ENCODE measurements around the gene GDPD5. TPM values are rescaled to one million over a fixed set of nuclear protein-coding genes. Genes with fewer than 3 reads are reported as not detected.

GDPD5 gene
- total and polyA plus RNA-seq, 9 of the 15 experiments (the other 6 are each of a cell fraction or from before 2014, with no cell fraction given) = 0.32 to 27.3 (median 8.0) TPM

- TF ChIP-seq RERE (CRISPR knock-in tag; IDR thresholded peaks at IDR 0.05; ENCODE audit: borderline replicate concordance) (no peak), YY1 (IDR thresholded peaks at IDR 0.05; ENCODE audit: borderline replicate concordance in 1 of 3, control insufficient read depth in 1 of 3, extremely low read depth in 1 of 3, insufficient read depth in 3 of 3, insufficient read length in 1 of 3, insufficient replicate concordance in 2 of 3, low read depth in 1 of 3, low read length in 2 of 3) (peak; percentile 58 to 94 (median 89)), GTF2F1 (IDR thresholded peaks at IDR 0.05; ENCODE audit: low read depth, low read length) (peak; percentile 96), ZC3H11A (IDR thresholded peaks at IDR 0.05; ENCODE audit: low read depth, low read length) (no peak), C11orf30 (IDR thresholded peaks at IDR 0.05; ENCODE audit: low read depth) (peak; percentile 78), RAD51 (IDR thresholded peaks at IDR 0.05; ENCODE audit: borderline replicate concordance, low read depth) (no peak), TCF3 (CRISPR knock-in tag; IDR thresholded peaks at IDR 0.05) (peak; percentile 44), KAT8 (IDR thresholded peaks at IDR 0.05; ENCODE audit: low read depth) (no peak), HDAC1 (IDR thresholded peaks at IDR 0.05) (peak in 1 of 2 experiments; percentile 93; a peak in 2 of 4 replicates), LCOR (CRISPR knock-in tag; IDR thresholded peaks at IDR 0.05) (peak; percentile 91), BACH1 (tag; IDR thresholded peaks at IDR 0.05) (no peak), SRSF9 (IDR thresholded peaks at IDR 0.05; ENCODE audit: borderline replicate concordance, low read depth, low read length) (no peak), MED1 (CRISPR knock-in tag; IDR thresholded peaks at IDR 0.05; ENCODE audit: borderline replicate concordance) (0 out of 2 replicates have a peak, but pooled peaks have one; percentile 22), ELF4 (CRISPR knock-in tag; IDR thresholded peaks at IDR 0.05) (peak; percentile 77; the same call in 1 of the 2 replicates)
- TF ChIP-seq, protein P1, sequence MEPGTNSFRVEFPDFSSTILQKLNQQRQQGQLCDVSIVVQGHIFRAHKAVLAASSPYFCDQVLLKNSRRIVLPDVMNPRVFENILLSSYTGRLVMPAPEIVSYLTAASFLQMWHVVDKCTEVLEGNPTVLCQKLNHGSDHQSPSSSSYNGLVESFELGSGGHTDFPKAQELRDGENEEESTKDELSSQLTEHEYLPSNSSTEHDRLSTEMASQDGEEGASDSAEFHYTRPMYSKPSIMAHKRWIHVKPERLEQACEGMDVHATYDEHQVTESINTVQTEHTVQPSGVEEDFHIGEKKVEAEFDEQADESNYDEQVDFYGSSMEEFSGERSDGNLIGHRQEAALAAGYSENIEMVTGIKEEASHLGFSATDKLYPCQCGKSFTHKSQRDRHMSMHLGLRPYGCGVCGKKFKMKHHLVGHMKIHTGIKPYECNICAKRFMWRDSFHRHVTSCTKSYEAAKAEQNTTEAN (CRISPR knock-in tag; IDR thresholded peaks at IDR 0.05) = no peak
- TF ChIP-seq, protein P2, sequence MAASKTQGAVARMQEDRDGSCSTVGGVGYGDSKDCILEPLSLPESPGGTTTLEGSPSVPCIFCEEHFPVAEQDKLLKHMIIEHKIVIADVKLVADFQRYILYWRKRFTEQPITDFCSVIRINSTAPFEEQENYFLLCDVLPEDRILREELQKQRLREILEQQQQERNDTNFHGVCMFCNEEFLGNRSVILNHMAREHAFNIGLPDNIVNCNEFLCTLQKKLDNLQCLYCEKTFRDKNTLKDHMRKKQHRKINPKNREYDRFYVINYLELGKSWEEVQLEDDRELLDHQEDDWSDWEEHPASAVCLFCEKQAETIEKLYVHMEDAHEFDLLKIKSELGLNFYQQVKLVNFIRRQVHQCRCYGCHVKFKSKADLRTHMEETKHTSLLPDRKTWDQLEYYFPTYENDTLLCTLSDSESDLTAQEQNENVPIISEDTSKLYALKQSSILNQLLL (CRISPR knock-in tag; IDR thresholded peaks at IDR 0.05; ENCODE audit: borderline replicate concordance) = no peak
- TF ChIP-seq, protein P3, sequence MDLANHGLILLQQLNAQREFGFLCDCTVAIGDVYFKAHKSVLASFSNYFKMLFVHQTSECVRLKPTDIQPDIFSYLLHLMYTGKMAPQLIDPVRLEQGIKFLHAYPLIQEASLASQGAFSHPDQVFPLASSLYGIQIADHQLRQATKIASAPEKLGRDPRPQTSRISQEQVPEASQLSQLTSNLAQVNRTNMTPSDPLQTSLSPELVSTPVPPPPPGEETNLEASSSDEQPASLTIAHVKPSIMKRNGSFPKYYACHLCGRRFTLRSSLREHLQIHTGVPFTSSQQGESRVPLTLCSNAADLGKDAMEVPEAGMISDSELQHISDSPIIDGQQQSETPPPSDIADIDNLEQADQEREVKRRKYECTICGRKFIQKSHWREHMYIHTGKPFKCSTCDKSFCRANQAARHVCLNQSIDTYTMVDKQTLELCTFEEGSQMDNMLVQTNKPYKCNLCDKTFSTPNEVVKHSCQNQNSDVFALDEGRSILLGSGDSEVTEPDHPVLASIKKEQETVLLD (IDR thresholded peaks at IDR 0.05) = peak; percentile 97
Observed at GRCh38 chr11:75399344-75400145, 126.2 kb downstream of the GDPD5 start, which contains the start of gene RPS3 (continued).
